ENCODE data around the gene NOD2.

The NOD2 gene

DNA sequence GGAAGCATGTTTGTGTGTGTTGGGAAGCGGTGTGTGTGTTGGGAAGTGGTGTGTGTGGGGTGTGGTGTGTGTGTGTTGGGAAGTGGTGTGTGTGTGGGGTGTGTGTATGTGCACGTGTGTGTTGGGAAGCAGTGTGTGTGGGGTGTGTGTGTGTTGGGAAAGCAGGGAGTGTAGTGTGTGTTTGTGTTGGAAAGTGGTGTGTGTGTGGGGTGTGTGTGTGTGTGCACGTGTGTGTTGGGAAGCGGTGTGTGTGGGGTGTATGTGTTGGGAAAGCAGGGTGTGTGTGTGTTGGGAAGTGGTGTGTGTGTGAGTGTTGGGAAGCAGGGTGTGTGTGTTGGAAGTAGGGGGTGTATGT lies 785 bp upstream of the NOD2 start:
- in situ Hi-C loops (cut with HindIII; ENCODE audit: low sequenced_read_pairs), result no loop called here
- DNase-seq (ENCODE audit: low read depth, low spot score), result no peak
- TF ChIP-seq CTCF (IDR thresholded peaks at IDR 0.05; ENCODE audit: low read depth, low read length), result no peak
- no peak overlapping the region for H3K4me3 ChIP-seq (ENCODE audit: low read depth, low read length)

DNA sequence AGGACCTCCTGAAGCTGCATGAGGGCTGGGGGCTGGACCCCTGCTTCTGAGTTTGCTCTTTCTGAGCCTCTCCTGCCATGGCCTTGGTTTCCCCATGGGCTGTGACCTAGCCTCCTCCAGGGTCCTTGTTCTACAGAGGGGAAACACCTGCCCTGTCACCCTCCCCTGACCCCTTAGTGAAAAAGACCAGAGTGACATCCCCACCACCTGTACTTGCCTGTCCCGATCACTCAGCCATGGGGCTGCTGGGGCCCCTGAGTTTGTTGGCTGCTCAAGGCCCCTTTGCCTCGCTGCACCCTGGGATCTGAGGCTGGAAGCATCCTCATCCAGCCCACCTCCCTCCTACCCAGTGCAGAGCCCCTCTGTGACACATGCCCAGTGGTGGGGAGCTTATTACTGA lies 800 bp downstream of the NOD2 start:
- H3K4me3 ChIP-seq (ENCODE audit: low read depth, low read length), result no peak overlapping the region
- DNase-seq (ENCODE audit: low read depth, low spot score), result no peak
- in situ Hi-C loops (cut with HindIII; ENCODE audit: low sequenced_read_pairs), result no loop called here
- no peak for TF ChIP-seq CTCF (IDR thresholded peaks at IDR 0.05; ENCODE audit: low read depth, low read length)

DNA sequence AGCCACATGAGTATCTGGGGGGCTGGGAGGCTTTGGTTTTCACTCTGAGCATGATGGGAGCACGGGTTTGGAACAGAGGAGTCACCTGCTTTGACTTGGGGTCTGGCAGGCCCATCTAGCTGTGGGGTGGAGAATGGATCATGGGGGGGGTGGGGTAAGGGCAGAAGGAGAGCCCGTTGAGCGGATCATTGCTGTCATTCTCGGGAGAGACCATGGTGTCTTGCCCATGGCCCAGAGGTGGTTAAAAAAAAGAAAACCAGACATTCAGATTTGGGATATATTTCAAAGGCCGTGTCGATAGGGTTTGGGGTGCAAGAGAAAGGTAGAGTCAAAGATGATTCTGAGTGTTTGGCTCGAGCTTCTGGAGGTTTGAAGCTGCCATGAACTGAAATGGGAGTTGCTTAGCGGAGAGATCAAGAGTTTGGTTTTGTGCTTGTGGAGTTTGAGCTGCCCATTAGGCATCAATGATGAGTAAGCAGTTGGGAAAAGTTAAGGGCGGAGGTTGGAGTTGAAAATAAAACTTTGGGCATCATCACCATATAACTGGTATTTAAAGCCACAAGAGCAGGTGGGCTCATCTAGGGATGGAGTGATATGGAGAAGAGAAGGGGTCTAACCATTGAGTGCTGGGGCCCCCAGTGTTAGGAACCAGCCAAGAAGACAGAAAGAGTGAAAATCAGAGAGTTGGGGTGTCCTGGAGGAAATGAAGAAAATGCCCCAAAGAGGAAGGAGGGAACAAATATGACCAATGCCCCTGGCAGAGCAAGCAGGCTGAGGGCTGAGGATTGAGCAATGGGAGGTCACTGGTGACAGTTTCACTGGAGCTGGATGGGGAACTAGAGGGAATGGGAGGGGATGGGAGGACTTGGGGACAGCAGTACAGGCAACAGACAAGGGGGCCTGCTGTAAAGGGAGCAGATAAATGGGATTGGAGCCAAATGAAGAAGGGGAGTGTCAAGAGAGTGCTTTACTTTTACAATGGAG lies 1.9 kb downstream of the NOD2 start:
- no peak for TF ChIP-seq CTCF (IDR thresholded peaks at IDR 0.05; ENCODE audit: low read depth, low read length)
- in situ Hi-C loops (cut with HindIII; ENCODE audit: low sequenced_read_pairs), result no loop called here
- DNase-seq (ENCODE audit: low read depth, low spot score), result no peak
- no peak overlapping the region for H3K4me3 ChIP-seq (ENCODE audit: low read depth, low read length)

GRCh38 chr16:50696126-50696525 lies 2.7 kb downstream of the NOD2 start:
- TF ChIP-seq CTCF (IDR thresholded peaks at IDR 0.05; ENCODE audit: low read depth, low read length), result no peak
- in situ Hi-C loops (cut with HindIII; ENCODE audit: low sequenced_read_pairs), result no loop called here
- no peak for DNase-seq (ENCODE audit: low read depth, low spot score)
- no peak overlapping the region for H3K4me3 ChIP-seq (ENCODE audit: low read depth, low read length)

DNA sequence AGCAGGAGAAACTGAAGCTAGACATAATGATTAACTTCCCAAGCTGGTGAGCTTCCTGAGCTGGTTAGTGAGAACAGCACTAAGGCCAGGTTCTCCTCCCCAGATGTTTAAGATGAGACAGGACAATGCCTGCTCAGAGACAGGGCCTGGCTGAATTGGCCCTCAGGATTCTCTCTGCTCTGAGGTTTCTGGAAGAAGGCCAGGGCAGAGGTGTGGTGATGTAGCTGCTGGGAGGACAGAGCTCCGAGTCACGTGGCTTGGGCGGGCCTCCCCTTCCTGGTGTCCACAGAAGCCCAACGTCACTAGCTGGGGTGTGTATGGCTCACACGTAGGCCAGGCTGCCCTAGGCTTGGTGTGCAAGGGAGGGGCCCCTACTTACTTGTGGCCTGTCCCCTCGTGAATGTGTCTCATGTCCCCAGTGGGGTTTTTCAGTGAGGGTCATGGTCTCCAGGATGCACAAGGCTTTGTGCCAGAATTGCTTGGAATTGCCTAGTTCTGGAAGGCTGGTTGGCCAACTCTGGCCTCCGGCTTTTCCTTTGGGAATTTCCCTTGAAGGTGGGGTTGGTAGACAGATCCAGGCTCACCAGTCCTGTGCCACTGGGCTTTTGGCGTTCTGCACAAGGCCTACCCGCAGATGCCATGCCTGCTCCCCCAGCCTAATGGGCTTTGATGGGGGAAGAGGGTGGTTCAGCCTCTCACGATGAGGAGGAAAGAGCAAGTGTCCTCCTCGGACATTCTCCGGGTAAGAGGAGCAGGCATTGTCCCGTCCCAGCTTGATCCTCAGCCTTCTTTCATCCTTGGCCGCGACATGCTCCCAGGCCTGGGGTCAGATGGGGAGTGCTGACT lies 3.4 kb downstream of the NOD2 start:
- TF ChIP-seq CTCF (IDR thresholded peaks at IDR 0.05; ENCODE audit: low read depth, low read length), result no peak
- peak; percentile 41 for DNase-seq (ENCODE audit: low read depth, low spot score)
- in situ Hi-C loops (cut with HindIII; ENCODE audit: low sequenced_read_pairs), result no loop called here
- H3K4me3 ChIP-seq (ENCODE audit: low read depth, low read length), result no peak overlapping the region

DNA sequence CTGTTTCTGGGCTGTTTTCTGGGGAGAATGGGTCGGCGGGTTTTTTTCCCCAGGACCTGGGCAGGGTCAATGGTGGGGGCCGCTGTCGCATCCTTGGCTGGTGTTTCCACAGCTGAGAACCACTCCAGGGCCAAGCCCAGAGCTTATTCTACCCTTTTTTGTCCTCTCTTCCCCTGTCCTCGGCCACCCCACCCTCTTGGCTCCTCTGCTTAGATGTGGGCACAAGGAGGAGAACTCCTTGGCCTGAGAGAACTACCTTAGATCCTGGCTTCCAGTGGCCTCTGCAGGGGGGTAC lies 4.0 kb downstream of the NOD2 start:
- no peak for TF ChIP-seq CTCF (IDR thresholded peaks at IDR 0.05; ENCODE audit: low read depth, low read length)
- no peak for DNase-seq (ENCODE audit: low read depth, low spot score)
- in situ Hi-C loops (cut with HindIII; ENCODE audit: low sequenced_read_pairs), result no loop called here
- no peak overlapping the region for H3K4me3 ChIP-seq (ENCODE audit: low read depth, low read length)
